ENCODE measurements around the gene HSPB7. TPM values are rescaled to one million over a fixed set of nuclear protein-coding genes. Genes with fewer than 3 reads are reported as not detected.

The HSPB7 gene
- total and polyA plus RNA-seq, 2 of the 8 experiments (the other 6 are each of a cell fraction or from before 2014, with no cell fraction given): not detected

DNA sequence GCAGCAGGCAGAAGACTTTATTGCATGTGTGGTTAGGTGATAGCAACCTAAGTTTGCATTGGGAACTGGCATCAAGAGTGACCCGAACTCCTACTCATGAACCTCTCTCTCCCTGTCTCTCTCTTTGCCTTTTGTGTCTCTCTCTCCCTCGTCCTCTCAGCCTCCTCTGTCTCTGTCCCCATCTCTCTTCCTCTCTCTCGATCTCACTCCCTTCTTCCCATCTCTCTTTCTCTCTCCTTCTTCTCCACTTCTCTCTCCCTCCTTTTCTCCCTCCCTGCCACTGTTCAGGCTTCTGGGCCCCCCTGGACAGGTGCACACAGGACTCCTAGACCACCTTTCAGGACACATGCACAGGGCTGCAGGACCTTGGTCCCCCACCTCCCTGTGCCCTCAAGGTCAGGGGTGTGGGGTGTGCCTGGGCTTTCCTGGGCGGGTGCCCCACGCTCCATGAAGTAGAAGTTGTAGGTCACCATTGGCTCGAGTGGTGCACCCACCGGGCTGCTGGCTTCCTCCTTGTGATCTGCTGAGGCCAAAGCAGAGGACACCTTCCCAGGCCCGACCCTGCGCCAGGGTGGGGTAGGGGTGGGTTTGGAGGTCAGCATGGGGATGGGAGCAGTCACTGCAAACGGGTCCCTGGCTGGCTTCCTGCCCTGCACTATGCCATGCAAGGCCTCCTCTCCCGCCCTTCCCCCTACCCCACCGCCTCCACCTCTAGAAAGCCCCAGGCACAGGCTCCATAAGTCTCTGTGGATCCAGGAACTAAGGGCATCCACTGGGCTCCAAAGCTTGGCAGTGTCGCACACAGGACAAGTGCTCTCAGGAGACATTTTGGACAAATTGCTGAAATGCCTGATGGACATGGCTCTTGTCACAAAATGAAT, 28.7 kb downstream of the HSPB7 start:
- no peak overlapping the region for H2BK120ac ChIP-seq (replicated peaks; ENCODE audit: low read depth, low read length)
- FAIRE-seq: no peak
- no peak overlapping the region for H2AK5ac ChIP-seq (ENCODE audit: low read depth, low read length)
- TF ChIP-seq SP1 (IDR thresholded peaks at IDR 0.05; ENCODE audit: low read depth, low read length) (no peak), EGR1 (IDR thresholded peaks at IDR 0.05; ENCODE audit: borderline replicate concordance, low read depth, low read length) (no peak), EP300 (IDR thresholded peaks at IDR 0.05; ENCODE audit: borderline replicate concordance in 1 of 2, low read depth in 2 of 2, low read length in 2 of 2) (no peak), JUND (IDR thresholded peaks at IDR 0.05; ENCODE audit: low read length) (no peak), CBX8 (IDR thresholded peaks at IDR 0.05; ENCODE audit: borderline replicate concordance, low read depth, low read length) (no peak)

More for the DNA sequence above, 28.7 kb downstream of the HSPB7 start:
- H3K9me3 ChIP-seq (ENCODE audit: insufficient read depth in 2 of 2, low read depth in 1 of 2, low read length in 1 of 2): no peaks in the 10 kb centered on the region
- POLR2A ChIA-PET (ENCODE audit: partially characterized antibody): no interaction called here
- no peak overlapping the region for H2AFZ ChIP-seq (ENCODE audit: low read length)
- no peak overlapping the region for H3K56ac ChIP-seq (replicated peaks; ENCODE audit: insufficient read length, low read depth, low read length)
- H2BK15ac ChIP-seq (ENCODE audit: low read length): no peak overlapping the region
- no peak overlapping the region for H3K27ac ChIP-seq (ENCODE audit: low read depth, low read length)
- no peaks in the 10 kb centered on the region for H4K20me1 ChIP-seq (replicated peaks in 1 of 2; ENCODE audit: control insufficient read depth in 1 of 2, insufficient read depth in 2 of 2, low read length in 2 of 2)
- no peak overlapping the region for H3K4me2 ChIP-seq (ENCODE audit: insufficient read depth in 1 of 2, low read depth in 2 of 2, low read length in 2 of 2)
- no peak overlapping the region for H3K9ac ChIP-seq (replicated peaks in 1 of 4; ENCODE audit: extremely low read depth in 1 of 4, low read depth in 3 of 4, low read length in 3 of 4)
- H3K36me3 ChIP-seq (ENCODE audit: control insufficient read depth in 2 of 4, insufficient read depth in 4 of 4, low read length in 3 of 4): no peaks in the 10 kb centered on the region
- no peak overlapping the region for H3K18ac ChIP-seq (ENCODE audit: extremely low read depth, low read length)
- H4K91ac ChIP-seq (replicated peaks; ENCODE audit: insufficient read length, low read length): no peak overlapping the region
- H3K4me1 ChIP-seq (replicated peaks in 1 of 4; ENCODE audit: control insufficient read depth in 3 of 4, insufficient read depth in 4 of 4, low read length in 3 of 4): no peaks in the 10 kb centered on the region
- H3K14ac ChIP-seq (ENCODE audit: insufficient read length): no peak overlapping the region
- H3K4ac ChIP-seq (replicated peaks; ENCODE audit: insufficient read length, low read depth, low read length): no peak overlapping the region
- H2BK12ac ChIP-seq (ENCODE audit: low read depth, low read length): no peak overlapping the region
- CTCF ChIA-PET (ENCODE audit: partially characterized antibody): interaction anchor here (0.6 to 2.1 kb wide), 6 partner anchors 13 to 197 kb away, joined by 3 to 8 read pairs (median 3); no protein-coding TSS in a partner anchor
- no peak overlapping the region for H4K5ac ChIP-seq (ENCODE audit: insufficient read length, low read depth, low read length)
- 86 to 100% methylated on average over 1 to 9 of the region's 13 CpGs for WGBS, 2 experiments (ENCODE audit: extremely low coverage in 1 of 2, insufficient coverage in 1 of 2, insufficient read length in 1 of 2, insufficient replicate concordance in 2 of 2, low coverage in 1 of 2, low lambda C conversion rate in 2 of 2, missing lambda C conversion rate in 1 of 2)
- H2BK20ac ChIP-seq (ENCODE audit: low read length): no peak overlapping the region
- H2BK5ac ChIP-seq (ENCODE audit: low read depth, low read length): no peak overlapping the region
- H4K8ac ChIP-seq (ENCODE audit: extremely low read depth, insufficient read depth, low read length): no peak overlapping the region
- H3K79me1 ChIP-seq (ENCODE audit: low read depth, low read length): no peaks in the 10 kb centered on the region
- H3K27me3 ChIP-seq (replicated peaks in 1 of 4; ENCODE audit: control insufficient read depth in 3 of 4, extremely low read depth in 1 of 4, insufficient read depth in 3 of 4, low read length in 3 of 4): no peaks in the 10 kb centered on the region
- no peak for DNase-seq (ENCODE audit: low read depth in 1 of 2, low spot score in 2 of 2)
- H3K23ac ChIP-seq (ENCODE audit: insufficient read length): no peak overlapping the region
- no peak overlapping the region for H3K4me3 ChIP-seq (ENCODE audit: extremely low read depth in 1 of 4, insufficient read depth in 2 of 4, low read depth in 3 of 4, low read length in 4 of 4)
- no peaks in the 10 kb centered on the region for H3K79me2 ChIP-seq (ENCODE audit: control insufficient read depth in 1 of 2, insufficient read depth in 2 of 2, low read length in 2 of 2)
- no peaks in the 10 kb centered on the region for H3K23me2 ChIP-seq (ENCODE audit: low read depth, low read length)
